PC-3 (cell line): ENCODE data around the gene PIGN. TPM values are rescaled to one million over a fixed set of nuclear protein-coding genes. Genes with fewer than 3 reads are reported as not detected.

Source experiments
- ATAC-seq: fragments of 200-7000 bp; cut with Tn5 transposase; 2 replicates; pipeline ENCODE4 v1.9.1; 2020; ENCODE audit warnings: mild to moderate bottlenecking, moderate library complexity
- BruUV-seq: library from RNA; stranded (reverse); fragments of 400-500 nt; replicated peaks from 2 replicates; lab custom pipeline; 2021; lab: Mats Ljungman, UMichigan
- CTCF ChIA-PET: fragments of 300-600 bp; sonication (Branson Sonifier 250); formaldehyde crosslinking; loops from one replicate; lab custom pipeline; 2022; ENCODE audit warnings: antibody characterized with exemption; lab: Charles Lee
- POLR2A ChIA-PET: fragments of 300-600 bp; sonication (Branson Sonifier 250); formaldehyde crosslinking; loops from one replicate; lab custom pipeline; 2022; ENCODE audit warnings: antibody characterized with exemption; ENCODE audit not compliant: unreplicated experiment; lab: Charles Lee
- DNase-seq: peaks from one replicate; pipeline ENCODE4 v3.0.0-alpha.2; 2015
- H2AFZ ChIP-seq: fragments of 300-600 bp; sonication (generic); 2 replicates; pipeline ENCODE4 v1.6.0; 2016; ENCODE audit warnings: antibody characterized with exemption, low read length
- H3F3A ChIP-seq: fragments of 300-600 bp; sonication (generic); one replicate; pipeline ENCODE4 v1.6.0; 2017; ENCODE audit warnings: antibody characterized with exemption, low read length, control low read depth, mild to moderate bottlenecking; ENCODE audit not compliant: unreplicated experiment
- H3K27ac ChIP-seq: fragments of 300-600 bp; sonication (generic); 2 replicates; pipeline ENCODE4 v1.5.1; 2016; ENCODE audit warnings: mild to moderate bottlenecking, low read length
- H3K27me3 ChIP-seq: fragments of 300-600 bp; sonication (generic); 2 replicates; pipeline ENCODE4 v1.6.1; 2016; ENCODE audit warnings: low read length, mixed read lengths
- H3K36me3 ChIP-seq: fragments of 300-600 bp; sonication (generic); 2 replicates; pipeline ENCODE4 v1.6.1; 2016; ENCODE audit warnings: low read depth, mixed run types, low read length, mixed read lengths
- H3K4me1 ChIP-seq: fragments of 300-600 bp; sonication (generic); 2 replicates; pipeline ENCODE4 v1.5.1; 2016; ENCODE audit warnings: low read length; ENCODE audit not compliant: insufficient read depth
- H3K4me2 ChIP-seq: fragments of 300-600 bp; sonication (generic); 2 replicates; pipeline ENCODE4 v1.6.0; 2016; ENCODE audit warnings: low read length
- H3K4me3 ChIP-seq: fragments of 300-600 bp; sonication (generic); 2 replicates; pipeline ENCODE4 v1.5.1; 2016; ENCODE audit warnings: mild to moderate bottlenecking, low read length, mixed read lengths
- H3K79me2 ChIP-seq: fragments of 300-600 bp; sonication (generic); 2 replicates; pipeline ENCODE4 v1.6.1; 2017; ENCODE audit warnings: low read length, mixed read lengths
- H3K9ac ChIP-seq: fragments of 300-600 bp; sonication (generic); 2 replicates; pipeline ENCODE4 v1.6.0; 2016; ENCODE audit warnings: mild to moderate bottlenecking, low read length
- H3K9me2 ChIP-seq: fragments of 300-600 bp; sonication (generic); replicated peaks from 2 replicates; pipeline ENCODE4 v1.6.1; 2016; ENCODE audit warnings: mixed run types, low read length, mixed read lengths
- H3K9me3 ChIP-seq: fragments of 300-600 bp; sonication (generic); 2 replicates; pipeline ENCODE4 v1.6.1; 2016; ENCODE audit warnings: low read length, mixed read lengths
- H4K20me1 ChIP-seq: fragments of 300-600 bp; sonication (generic); 2 replicates; pipeline ENCODE4 v1.6.1; 2016; ENCODE audit warnings: low read length, mixed read lengths
- CTCF ChIP-seq: fragments of 300-600 bp; sonication (generic); conservative IDR thresholded peaks from 2 replicates; pipeline ENCODE4 v1.5.1; 2017; ENCODE audit warnings: antibody characterized with exemption, low read depth, mild to moderate bottlenecking, low read length
- EZH2 ChIP-seq: fragments of 300-600 bp; sonication (generic); IDR thresholded peaks from one replicate; pipeline ENCODE4 v1.6.1; 2017; ENCODE audit warnings: antibody characterized with exemption, mild to moderate bottlenecking, low read length; ENCODE audit not compliant: unreplicated experiment
- EZH2phosphoT487 ChIP-seq: fragments of 300-600 bp; sonication (generic); IDR thresholded peaks from 2 replicates; pipeline ENCODE4 v1.6.1; 2018; ENCODE audit warnings: mild to moderate bottlenecking, antibody characterized with exemption, low read length, borderline replicate concordance
- intact Hi-C: fragments of 100-400 bp; cut with micrococcal nuclease; formaldehyde crosslinking; loops from 2 replicates; pipeline ENCODE4 v1.9.0; 2023
- total RNA-seq: library from RNA; depleted of rRNA; stranded (reverse); fragments of >200 nt; gene quantifications from 2 replicates; pipeline ENCODE4 v1.2.3, GENCODE V29; 2014

Gene PIGN
- total RNA-seq, 1 experiment from 2014 or later, result 22.7 TPM

- Histone ChIP-seq H3K4me2 (no peak overlapping the region), H3F3A (no peaks in the 10 kb centered on the region), H3K27ac (no peak overlapping the region), H3K79me2 (no peaks in the 10 kb centered on the region), H3K9ac (no peak overlapping the region), H2AFZ (no peak overlapping the region), H4K20me1 (no peaks in the 10 kb centered on the region), H3K4me1 (no peaks in the 10 kb centered on the region), H3K36me3 (no peaks in the 10 kb centered on the region), H3K9me2 (no peaks in the 10 kb centered on the region), H3K4me3 (no peak overlapping the region), H3K9me3 (no peaks in the 10 kb centered on the region), H3K27me3 (no peaks in the 10 kb centered on the region)
- intact Hi-C loops, result no loop called here
- ChIA-PET CTCF (no interaction called here), POLR2A (no interaction called here)
- no peak for TF ChIP-seq CTCF
- no peak for TF ChIP-seq EZH2phosphoT487
- no peak for TF ChIP-seq EZH2
- no peak for DNase-seq
- BruUV-seq, result no TSS peak
- ATAC-seq, result no peak
Observed at GRCh38 chr18:62089174-62089573, 97.7 kb downstream of the PIGN start.

- Histone ChIP-seq H3K9ac (no peak overlapping the region), H2AFZ (no peak overlapping the region), H3K79me2 (no peaks in the 10 kb centered on the region), H4K20me1 (no peaks in the 10 kb centered on the region), H3F3A (no peaks in the 10 kb centered on the region), H3K27me3 (no peaks in the 10 kb centered on the region), H3K9me3 (no peaks in the 10 kb centered on the region), H3K4me3 (no peak overlapping the region), H3K9me2 (no peaks in the 10 kb centered on the region), H3K4me1 (no peaks in the 10 kb centered on the region), H3K27ac (no peak overlapping the region), H3K36me3 (no peaks in the 10 kb centered on the region), H3K4me2 (no peak overlapping the region)
- ATAC-seq (no peak), DNase-seq (no peak)
- TF ChIP-seq EZH2phosphoT487 (no peak), CTCF (no peak), EZH2 (no peak)
- intact Hi-C loops, result no loop called here
- ChIA-PET CTCF (no interaction called here), POLR2A (interaction anchor here (0.6 kb wide), 1 partner anchor 101 kb away, joined by 31 read pairs; no protein-coding TSS in a partner anchor)
- no TSS peak for BruUV-seq
Observed at GRCh38 chr18:62088156-62088555, 98.7 kb downstream of the PIGN start.

- H3K9me2 ChIP-seq, result no peaks in the 10 kb centered on the region
- CTCF ChIA-PET, result no interaction called here
Observed at GRCh38 chr18:62085756-62086155, 101.1 kb downstream of the PIGN start.

More at GRCh38 chr18:62085756-62086155, 101.1 kb downstream of the PIGN start:
- DNase-seq, result no peak
- TF ChIP-seq EZH2phosphoT487, result no peak
- TF ChIP-seq CTCF, result no peak
- no peak for TF ChIP-seq EZH2
- 0 out of 2 replicates have a peak, but pooled peaks cover 3% of the 10 kb centered on the region for H3K36me3 ChIP-seq
- no peaks in the 10 kb centered on the region for H3K4me1 ChIP-seq
- intact Hi-C loops, result no loop called here
- H3K9ac ChIP-seq, result no peak overlapping the region
- no peak overlapping the region for H3K27ac ChIP-seq
- H3K79me2 ChIP-seq, result no peaks in the 10 kb centered on the region
- no TSS peak for BruUV-seq
- H4K20me1 ChIP-seq, result no peaks in the 10 kb centered on the region
- no peak overlapping the region for H2AFZ ChIP-seq
- H3F3A ChIP-seq, result no peaks in the 10 kb centered on the region
- H3K4me2 ChIP-seq, result no peak overlapping the region
- no peak for ATAC-seq
- no peak overlapping the region for H3K4me3 ChIP-seq
- POLR2A ChIA-PET, result no interaction called here
- H3K9me3 ChIP-seq, result no peaks in the 10 kb centered on the region
- H3K27me3 ChIP-seq, result no peaks in the 10 kb centered on the region
